ENCODE measurements around the gene FAM120B. TPM values are rescaled to one million over a fixed set of nuclear protein-coding genes. Genes with fewer than 3 reads are reported as not detected.
"Not testable (repeated sequence)": the region's sequence is repeated elsewhere in the genome, so short reads cannot be mapped to it uniquely, and the experiment has no call there.

Gene FAM120B
- total and polyA plus RNA-seq, 3 experiments from 2014 or later: 19.1 to 29.8 (median 20.9) TPM

DNA sequence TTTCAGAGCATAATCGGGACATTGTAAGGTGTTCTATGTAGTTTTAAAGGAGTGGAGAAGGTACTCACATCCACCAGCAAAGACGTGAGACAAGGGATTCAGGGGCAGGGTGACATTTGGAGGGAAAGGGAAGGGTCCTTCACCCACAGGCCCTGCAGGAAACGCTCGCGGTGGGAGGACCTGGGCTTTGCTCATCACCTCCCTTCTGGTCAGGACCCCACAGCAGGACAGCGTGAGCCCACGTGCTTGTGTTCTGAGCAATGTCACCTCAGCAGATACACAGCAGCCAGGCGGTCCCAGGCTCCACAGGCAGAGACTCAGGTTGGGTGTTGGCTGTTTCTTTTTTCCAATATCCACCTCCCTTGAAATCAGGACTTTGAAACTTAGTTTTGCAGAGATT is 43.1 kb upstream of the FAM120B start:
- no peaks in the 10 kb centered on the region for H3K27me3 ChIP-seq (ENCODE audit: insufficient read depth, low read length, poor library complexity, severe bottlenecking)
- no peaks in the 10 kb centered on the region for H3K9me3 ChIP-seq (ENCODE audit: low read length)
- no peak overlapping the region for H3K4me3 ChIP-seq (ENCODE audit: low read length)
- H3K9me3 Mint-ChIP-seq: no peaks in the 10 kb centered on the region
- no peak overlapping the region for H3K27ac ChIP-seq (ENCODE audit: low read depth, low read length)
- H3K4me3 Mint-ChIP-seq: peak overlapping the region in 1 of 7 donors; percentile 32
- DNase-seq: no peak
- CTCF ChIA-PET: no interaction called here
- no peaks in the 10 kb centered on the region for H3K36me3 Mint-ChIP-seq
- H3K27me3 Mint-ChIP-seq: peaks cover 11 to 25% of the 10 kb centered on the region in 2 donors
- POLR2A ChIA-PET: no interaction called here
- no peaks in the 10 kb centered on the region for H3K4me1 ChIP-seq (ENCODE audit: insufficient read depth, low read length)
- no peaks in the 10 kb centered on the region for H3K4me1 Mint-ChIP-seq
- H3K27ac Mint-ChIP-seq: peak overlapping the region in 1 of 8 donors; percentile 44
- no peaks in the 10 kb centered on the region for H3K36me3 ChIP-seq (ENCODE audit: insufficient read depth, low read length)

DNA sequence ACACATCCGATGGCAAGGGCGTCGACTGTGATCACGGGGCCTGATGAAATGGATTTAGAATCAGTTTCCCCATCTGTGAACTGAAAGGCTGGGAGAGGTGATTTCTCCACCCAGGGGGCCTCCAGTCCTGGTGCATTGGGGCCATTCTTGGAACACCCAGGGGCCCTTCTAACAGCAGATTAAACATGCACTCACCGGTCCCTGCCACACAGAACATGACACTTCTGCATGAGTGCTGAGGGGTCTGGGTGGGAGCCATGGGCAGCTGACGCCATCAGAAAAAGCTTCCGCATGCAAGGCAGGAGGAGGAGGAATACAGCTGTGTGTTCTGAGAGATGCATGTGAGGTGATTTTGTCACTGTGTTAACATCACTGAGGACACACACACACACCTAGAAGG is 42.5 kb upstream of the FAM120B start:
- no peaks in the 10 kb centered on the region for H3K4me1 ChIP-seq (ENCODE audit: insufficient read depth, low read length)
- H3K27ac ChIP-seq (ENCODE audit: low read depth, low read length): no peak overlapping the region
- Mint-ChIP-seq H3K4me3 (no peak overlapping the region), H3K27ac (no peak overlapping the region), H3K27me3 (peaks cover 11 to 25% of the 10 kb centered on the region in 2 donors), H3K36me3 (no peaks in the 10 kb centered on the region), H3K9me3 (no peaks in the 10 kb centered on the region), H3K4me1 (no peaks in the 10 kb centered on the region)
- no peaks in the 10 kb centered on the region for H3K36me3 ChIP-seq (ENCODE audit: insufficient read depth, low read length)
- no peaks in the 10 kb centered on the region for H3K9me3 ChIP-seq (ENCODE audit: low read length)
- peak in 1 of 5 donors; percentile 8 for DNase-seq
- no peak overlapping the region for H3K4me3 ChIP-seq (ENCODE audit: low read length)
- ChIA-PET CTCF (no interaction called here), POLR2A (no interaction called here)
- H3K27me3 ChIP-seq (ENCODE audit: insufficient read depth, low read length, poor library complexity, severe bottlenecking): no peaks in the 10 kb centered on the region

DNA sequence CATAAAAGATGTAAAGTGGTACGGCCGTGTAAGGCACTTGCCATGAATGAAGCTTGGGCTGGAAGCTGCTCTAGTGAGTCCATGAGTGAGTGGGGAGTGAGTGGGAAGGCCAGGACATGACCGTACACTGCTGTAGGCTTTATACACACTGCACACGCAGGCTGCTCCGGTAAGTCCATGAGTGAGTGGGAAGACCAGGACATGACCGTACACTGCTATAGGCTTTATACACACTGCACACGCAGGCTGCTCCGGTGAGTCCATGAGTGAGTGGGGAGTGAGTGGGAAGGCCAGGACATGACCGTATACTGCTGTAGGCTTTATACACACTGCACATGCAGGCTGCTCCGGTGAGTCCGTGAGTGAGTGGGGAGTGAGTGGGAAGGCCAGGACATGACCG is 41.9 kb upstream of the FAM120B start:
- H3K4me1 Mint-ChIP-seq; H3K36me3 Mint-ChIP-seq; H3K9me3 Mint-ChIP-seq; H3K27ac ChIP-seq (ENCODE audit: low read depth, low read length); H3K9me3 ChIP-seq (ENCODE audit: low read length); H3K27ac Mint-ChIP-seq; POLR2A ChIA-PET; H3K4me1 ChIP-seq (ENCODE audit: insufficient read depth, low read length); H3K36me3 ChIP-seq (ENCODE audit: insufficient read depth, low read length); CTCF ChIA-PET; DNase-seq; H3K27me3 ChIP-seq (ENCODE audit: insufficient read depth, low read length, poor library complexity, severe bottlenecking); H3K4me3 ChIP-seq (ENCODE audit: low read length); H3K4me3 Mint-ChIP-seq: not testable (repeated sequence)
- H3K27me3 Mint-ChIP-seq: peaks cover 11 to 25% of the 10 kb centered on the region in 2 donors

DNA sequence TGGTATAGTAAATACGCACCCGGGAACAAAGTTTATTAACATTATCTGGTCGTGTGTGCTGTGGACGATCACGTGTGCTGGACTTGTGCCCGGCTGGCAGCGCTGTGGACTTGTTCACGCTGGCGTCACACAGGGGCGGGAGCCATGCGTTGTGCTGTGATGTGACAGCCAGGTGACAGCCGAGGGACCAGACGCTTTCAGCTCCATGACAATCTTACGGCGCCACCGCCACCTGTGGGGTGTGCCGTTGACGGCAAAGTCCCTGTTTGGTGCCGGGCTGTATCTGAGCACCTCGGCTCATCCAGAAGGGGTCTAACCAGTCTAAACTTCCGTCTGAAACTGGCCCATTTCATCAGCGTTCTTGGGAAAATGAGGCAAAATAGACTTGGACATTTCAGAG is 40.9 kb upstream of the FAM120B start:
- Mint-ChIP-seq H3K27ac (no peak overlapping the region), H3K4me3 (no peak overlapping the region), H3K9me3 (no peaks in the 10 kb centered on the region), H3K36me3 (no peaks in the 10 kb centered on the region), H3K4me1 (peaks cover 0 to 3% (median 0%) of the 10 kb centered on the region in 3 donors), H3K27me3 (peaks cover 14 to 21% of the 10 kb centered on the region in 2 donors)
- ChIA-PET POLR2A (no interaction called here), CTCF (no interaction called here)
- H3K4me1 ChIP-seq (ENCODE audit: insufficient read depth, low read length): no peaks in the 10 kb centered on the region
- H3K36me3 ChIP-seq (ENCODE audit: insufficient read depth, low read length): no peaks in the 10 kb centered on the region
- no peaks in the 10 kb centered on the region for H3K27me3 ChIP-seq (ENCODE audit: insufficient read depth, low read length, poor library complexity, severe bottlenecking)
- no peak for DNase-seq
- no peaks in the 10 kb centered on the region for H3K9me3 ChIP-seq (ENCODE audit: low read length)
- H3K4me3 ChIP-seq (ENCODE audit: low read length): no peak overlapping the region
- no peak overlapping the region for H3K27ac ChIP-seq (ENCODE audit: low read depth, low read length)

DNA sequence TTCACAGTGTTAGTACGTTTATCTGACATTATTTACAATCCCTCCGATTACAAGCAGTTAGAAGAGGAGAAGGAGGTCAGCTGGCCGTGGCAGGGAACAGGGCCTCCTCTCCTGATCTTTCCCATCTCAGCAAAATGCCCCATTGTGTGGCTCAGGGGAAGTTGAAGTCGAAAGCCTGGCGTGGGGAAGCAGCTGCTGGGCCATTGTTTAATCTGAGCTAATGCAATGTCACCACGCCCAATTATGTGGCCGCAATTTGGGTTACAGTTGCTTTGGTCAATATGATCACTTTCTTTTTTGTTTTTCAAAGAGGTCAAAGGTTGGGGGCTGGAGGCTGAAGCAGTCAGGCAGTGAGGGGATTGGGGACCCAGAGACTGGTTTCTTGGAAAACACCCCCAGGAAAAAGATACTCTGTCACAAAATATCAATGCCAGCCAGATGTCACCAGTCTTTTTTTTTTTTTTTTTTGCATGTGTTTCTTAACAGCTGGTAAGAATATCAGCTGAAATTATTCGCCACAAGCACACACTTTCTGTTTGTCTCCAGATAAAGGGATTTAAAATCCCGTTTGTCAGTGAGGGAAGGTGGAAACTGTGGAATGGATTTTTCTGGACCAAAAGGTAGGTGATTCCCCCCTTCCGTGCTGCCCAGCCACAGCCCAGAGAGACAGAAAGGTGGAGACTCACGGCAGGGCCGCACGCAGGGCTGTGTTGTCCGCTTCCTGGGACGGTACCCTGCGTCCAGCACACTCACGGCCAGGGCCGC is 40.3 kb upstream of the FAM120B start:
- Histone ChIP-seq H3K4me3 (ENCODE audit: low read length) (no peak overlapping the region), H3K36me3 (ENCODE audit: insufficient read depth, low read length) (no peaks in the 10 kb centered on the region), H3K27me3 (ENCODE audit: insufficient read depth, low read length, poor library complexity, severe bottlenecking) (no peaks in the 10 kb centered on the region), H3K27ac (ENCODE audit: low read depth, low read length) (no peak overlapping the region), H3K9me3 (ENCODE audit: low read length) (no peaks in the 10 kb centered on the region), H3K4me1 (ENCODE audit: insufficient read depth, low read length) (peaks cover 3% of the 10 kb centered on the region)
- Mint-ChIP-seq H3K4me1 (peaks cover 1 to 4% (median 3%) of the 10 kb centered on the region in 3 donors), H3K27me3 (peaks cover 14 to 21% of the 10 kb centered on the region in 2 donors), H3K4me3 (no peak overlapping the region), H3K36me3 (no peaks in the 10 kb centered on the region), H3K9me3 (no peaks in the 10 kb centered on the region), H3K27ac (no peak overlapping the region)
- CTCF ChIA-PET: no interaction called here
- no peak for DNase-seq
- POLR2A ChIA-PET: no interaction called here

DNA sequence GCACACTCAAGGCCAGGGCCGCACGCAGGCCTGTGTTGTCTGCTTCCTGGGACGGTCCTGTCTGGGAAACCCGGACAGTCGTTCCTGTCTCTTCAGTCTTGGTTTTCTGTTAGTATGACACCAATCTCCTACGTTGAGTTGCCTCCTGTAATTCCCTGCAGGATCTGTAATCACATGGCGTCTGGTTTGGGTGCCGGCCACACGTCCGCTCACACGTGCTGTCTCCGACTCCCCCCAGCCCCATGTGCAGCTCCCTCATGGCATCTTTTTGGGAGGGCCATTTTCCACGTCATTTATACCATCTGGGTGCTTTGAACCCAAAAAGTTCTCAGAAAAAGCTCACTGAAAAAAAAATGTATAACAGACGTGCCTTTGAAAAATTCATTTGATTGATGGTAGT is 38.9 kb upstream of the FAM120B start:
- peak overlapping the region in 1 of 7 donors; percentile 59 for H3K4me3 Mint-ChIP-seq
- Histone ChIP-seq H3K9me3 (ENCODE audit: low read length) (no peaks in the 10 kb centered on the region), H3K4me1 (ENCODE audit: insufficient read depth, low read length) (peaks cover 16% of the 10 kb centered on the region), H3K27ac (ENCODE audit: low read depth, low read length) (no peak overlapping the region), H3K27me3 (ENCODE audit: insufficient read depth, low read length, poor library complexity, severe bottlenecking) (no peaks in the 10 kb centered on the region), H3K4me3 (ENCODE audit: low read length) (no peak overlapping the region), H3K36me3 (ENCODE audit: insufficient read depth, low read length) (no peaks in the 10 kb centered on the region)
- no peak for DNase-seq
- H3K9me3 Mint-ChIP-seq: no peaks in the 10 kb centered on the region
- POLR2A ChIA-PET: no interaction called here
- peaks cover 17 to 20% of the 10 kb centered on the region in 2 donors for H3K27me3 Mint-ChIP-seq
- H3K27ac Mint-ChIP-seq: no peak overlapping the region
- H3K4me1 Mint-ChIP-seq: peaks cover 13 to 18% (median 15%) of the 10 kb centered on the region in 3 donors
- CTCF ChIA-PET: no interaction called here
- H3K36me3 Mint-ChIP-seq: no peaks in the 10 kb centered on the region

DNA sequence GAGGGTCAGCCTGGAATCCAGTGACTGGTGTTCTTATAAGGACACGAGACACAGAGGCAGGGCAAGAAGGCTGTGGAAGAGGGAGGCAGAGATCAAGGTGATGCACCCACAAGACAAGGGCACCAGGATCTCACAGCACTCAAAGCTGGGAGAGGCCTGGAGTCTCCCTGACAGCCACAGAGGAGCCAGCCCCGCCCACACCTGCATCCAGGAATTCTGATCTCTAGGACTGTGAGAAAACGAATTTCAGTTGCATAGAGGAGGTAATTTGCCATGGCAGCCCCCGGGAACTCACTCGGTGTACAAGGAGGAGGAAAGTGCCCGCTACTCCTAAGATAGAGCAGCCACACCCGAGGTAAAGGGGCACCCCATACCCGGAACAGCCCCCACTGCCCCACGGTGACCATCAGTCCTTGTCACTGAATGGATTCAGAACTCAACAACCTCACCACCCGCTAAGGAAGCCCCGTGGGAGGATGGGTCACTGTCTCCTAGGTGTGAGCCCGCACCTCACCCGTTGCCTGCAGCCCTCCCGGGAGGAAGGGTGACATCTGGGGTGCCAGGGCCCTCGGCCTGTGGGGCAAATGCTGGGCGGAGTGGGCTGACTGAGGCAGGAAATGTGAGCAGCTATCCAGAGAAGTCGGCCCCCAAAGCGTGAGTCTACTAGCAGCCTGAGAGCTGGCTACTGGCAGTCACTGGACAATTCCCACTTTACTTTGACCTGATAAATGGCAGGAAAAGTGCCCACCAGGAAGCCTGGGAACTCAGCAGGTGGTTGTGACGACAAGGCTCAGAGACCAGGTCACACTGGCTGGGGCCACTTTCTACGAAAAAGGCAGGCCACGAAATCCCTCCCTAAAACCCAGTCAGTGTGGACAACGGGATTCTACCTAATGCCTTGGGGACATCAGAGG is 38.1 kb upstream of the FAM120B start:
- Histone ChIP-seq H3K27me3 (ENCODE audit: insufficient read depth, low read length, poor library complexity, severe bottlenecking) (no peaks in the 10 kb centered on the region), H3K4me3 (ENCODE audit: low read length) (no peak overlapping the region), H3K4me1 (ENCODE audit: insufficient read depth, low read length) (peaks cover 22% of the 10 kb centered on the region), H3K36me3 (ENCODE audit: insufficient read depth, low read length) (no peaks in the 10 kb centered on the region), H3K27ac (ENCODE audit: low read depth, low read length) (no peak overlapping the region), H3K9me3 (ENCODE audit: low read length) (no peaks in the 10 kb centered on the region)
- ChIA-PET CTCF (no interaction called here), POLR2A (no interaction called here)
- H3K36me3 Mint-ChIP-seq: no peaks in the 10 kb centered on the region
- H3K27me3 Mint-ChIP-seq: peaks cover 13 to 15% of the 10 kb centered on the region in 2 donors
- H3K4me3 Mint-ChIP-seq: peak overlapping the region in 1 of 7 donors; percentile 59
- H3K9me3 Mint-ChIP-seq: no peaks in the 10 kb centered on the region
- peak overlapping the region in 1 of 8 donors; percentile 4 for H3K27ac Mint-ChIP-seq
- no peak for DNase-seq
- peaks cover 15 to 23% (median 16%) of the 10 kb centered on the region in 3 donors for H3K4me1 Mint-ChIP-seq

DNA sequence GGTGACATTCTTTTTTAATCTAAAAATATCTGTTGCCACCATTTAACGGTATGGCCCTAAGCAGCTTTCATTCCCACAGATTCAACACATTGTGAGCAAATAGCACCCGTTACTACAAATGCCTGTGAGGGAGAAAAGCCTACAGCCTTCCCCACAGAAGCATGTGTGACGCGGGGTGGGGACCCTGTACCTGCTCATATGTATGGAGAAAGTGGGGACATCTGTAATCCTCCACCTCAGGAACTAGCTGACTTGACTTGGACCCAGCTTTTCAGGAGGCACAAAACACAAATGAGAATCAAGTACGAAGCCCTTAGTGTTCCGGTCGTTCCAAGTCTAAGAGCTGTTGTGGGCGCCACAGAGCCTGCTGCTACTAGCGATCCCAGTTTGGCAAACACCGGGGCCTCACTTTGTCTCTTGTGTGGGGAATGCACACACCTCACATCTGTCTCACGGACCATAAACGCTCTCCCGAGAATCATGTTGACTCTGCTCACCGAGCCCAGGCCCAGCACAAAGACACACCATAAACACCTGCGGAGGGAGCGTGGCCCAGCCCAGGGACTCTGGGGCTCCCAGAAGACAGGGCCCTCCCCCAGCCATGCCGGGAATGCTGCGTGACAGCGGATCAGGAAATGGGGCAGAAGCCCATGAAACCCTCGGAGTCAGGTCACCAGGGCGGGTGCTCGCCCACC is 37.3 kb upstream of the FAM120B start:
- Histone ChIP-seq H3K9me3 (ENCODE audit: low read length) (no peaks in the 10 kb centered on the region), H3K27me3 (ENCODE audit: insufficient read depth, low read length, poor library complexity, severe bottlenecking) (peaks cover 7% of the 10 kb centered on the region), H3K36me3 (ENCODE audit: insufficient read depth, low read length) (no peaks in the 10 kb centered on the region), H3K27ac (ENCODE audit: low read depth, low read length) (no peak overlapping the region), H3K4me3 (ENCODE audit: low read length) (no peak overlapping the region), H3K4me1 (ENCODE audit: insufficient read depth, low read length) (peaks cover 22% of the 10 kb centered on the region)
- Mint-ChIP-seq H3K9me3 (no peaks in the 10 kb centered on the region), H3K36me3 (no peaks in the 10 kb centered on the region), H3K4me3 (no peak overlapping the region), H3K4me1 (peaks cover 18 to 27% (median 20%) of the 10 kb centered on the region in 3 donors), H3K27ac (no peak overlapping the region), H3K27me3 (peaks cover 16 to 17% of the 10 kb centered on the region in 2 donors)
- ChIA-PET CTCF (no interaction called here), POLR2A (no interaction called here)
- no peak for DNase-seq
